ENCODE measurements around the gene LOXHD1.

Gene LOXHD1

GRCh38 chr18:46480226-46480625, 176.8 kb downstream of the LOXHD1 start:
- Mint-ChIP-seq H3K4me3 (no peak overlapping the region), H3K9me3 (peaks cover 0 to 2% of the 10 kb centered on the region in 2 donors), H3K36me3 (ENCODE audit: insufficient read depth) (no peaks in the 10 kb centered on the region), H3K27me3 (peaks cover 11 to 22% of the 10 kb centered on the region in 2 donors), H3K4me1 (ENCODE audit: low read depth in 2 of 2) (no peaks in the 10 kb centered on the region), H3K27ac (no peak overlapping the region)
- DNase-seq (no peak), ATAC-seq (replicated peaks) (no peak)

- peaks cover 11 to 17% of the 10 kb centered on the region in 2 donors for H3K27me3 Mint-ChIP-seq
- H3K27ac Mint-ChIP-seq, result no peak overlapping the region
- H3K9me3 Mint-ChIP-seq, result peaks cover 0 to 2% of the 10 kb centered on the region in 2 donors
- H3K4me1 Mint-ChIP-seq (ENCODE audit: low read depth in 2 of 2), result peaks cover 0 to 3% of the 10 kb centered on the region in 2 donors
- no peak for DNase-seq
- H3K36me3 Mint-ChIP-seq (ENCODE audit: insufficient read depth), result no peaks in the 10 kb centered on the region
- no peak overlapping the region for H3K4me3 Mint-ChIP-seq
- no peak for ATAC-seq (replicated peaks)
Observed at GRCh38 chr18:46478796-46479195, 178.2 kb downstream of the LOXHD1 start.

- Mint-ChIP-seq H3K36me3 (ENCODE audit: insufficient read depth) (no peaks in the 10 kb centered on the region), H3K27ac (no peak overlapping the region), H3K9me3 (peaks cover 0 to 2% of the 10 kb centered on the region in 2 donors), H3K4me1 (ENCODE audit: low read depth in 2 of 2) (peaks cover 0 to 3% of the 10 kb centered on the region in 2 donors), H3K4me3 (no peak overlapping the region), H3K27me3 (peaks cover 18 to 24% of the 10 kb centered on the region in 2 donors)
- no peak for ATAC-seq (replicated peaks)
- DNase-seq, result no peak
Observed at GRCh38 chr18:46477425-46478011, 179.5 kb downstream of the LOXHD1 start.

- ATAC-seq (replicated peaks), result no peak
- H3K9me3 Mint-ChIP-seq, result no peaks in the 10 kb centered on the region
- H3K27ac Mint-ChIP-seq, result no peak overlapping the region
Observed at GRCh38 chr18:46475390-46475752, 181.6 kb downstream of the LOXHD1 start.

GRCh38 chr18:46474487-46475389, 182.3 kb downstream of the LOXHD1 start:
- peaks cover 40 to 42% of the 10 kb centered on the region in 2 donors for H3K27me3 Mint-ChIP-seq
- ATAC-seq (replicated peaks), result no peak
- H3K27ac Mint-ChIP-seq, result peak overlapping the region in 1 of 2 donors; percentile 59
- no peaks in the 10 kb centered on the region for H3K36me3 Mint-ChIP-seq (ENCODE audit: insufficient read depth)
- DNase-seq, result no peak
- H3K9me3 Mint-ChIP-seq, result no peaks in the 10 kb centered on the region
- H3K4me1 Mint-ChIP-seq (ENCODE audit: low read depth in 2 of 2), result peaks cover 0 to 3% of the 10 kb centered on the region in 2 donors
- no peak overlapping the region for H3K4me3 Mint-ChIP-seq

More at GRCh38 chr18:46475390-46475752, 181.6 kb downstream of the LOXHD1 start:
- no peak for DNase-seq
- Mint-ChIP-seq H3K27me3 (peaks cover 38 to 41% of the 10 kb centered on the region in 2 donors), H3K4me3 (no peak overlapping the region), H3K4me1 (ENCODE audit: low read depth in 2 of 2) (peaks cover 0 to 3% of the 10 kb centered on the region in 2 donors), H3K36me3 (ENCODE audit: insufficient read depth) (no peaks in the 10 kb centered on the region)

GRCh38 chr18:46471809-46472498, 185.1 kb downstream of the LOXHD1 start:
- peaks cover 39 to 49% of the 10 kb centered on the region in 2 donors for H3K27me3 Mint-ChIP-seq
- DNase-seq, result no peak

GRCh38 chr18:46470714-46471113, 186.3 kb downstream of the LOXHD1 start:
- Mint-ChIP-seq H3K36me3 (ENCODE audit: insufficient read depth) (no peaks in the 10 kb centered on the region), H3K4me3 (no peak overlapping the region), H3K27ac (no peak overlapping the region), H3K9me3 (no peaks in the 10 kb centered on the region), H3K4me1 (ENCODE audit: low read depth in 2 of 2) (peaks cover 0 to 3% of the 10 kb centered on the region in 2 donors), H3K27me3 (peaks cover 39 to 48% of the 10 kb centered on the region in 2 donors)
- ATAC-seq (replicated peaks) (no peak), DNase-seq (no peak)

More at GRCh38 chr18:46471809-46472498, 185.1 kb downstream of the LOXHD1 start:
- H3K9me3 Mint-ChIP-seq, result no peaks in the 10 kb centered on the region
- no peaks in the 10 kb centered on the region for H3K36me3 Mint-ChIP-seq (ENCODE audit: insufficient read depth)
- no peak overlapping the region for H3K27ac Mint-ChIP-seq
- no peak overlapping the region for H3K4me3 Mint-ChIP-seq
- H3K4me1 Mint-ChIP-seq (ENCODE audit: low read depth in 2 of 2), result peaks cover 0 to 3% of the 10 kb centered on the region in 2 donors
- ATAC-seq (replicated peaks), result no peak

GRCh38 chr18:46469186-46469915, 187.7 kb downstream of the LOXHD1 start:
- Mint-ChIP-seq H3K36me3 (ENCODE audit: insufficient read depth) (no peaks in the 10 kb centered on the region), H3K27ac (no peak overlapping the region), H3K27me3 (peaks cover 45 to 53% of the 10 kb centered on the region in 2 donors), H3K4me1 (ENCODE audit: low read depth in 2 of 2) (peaks cover 0 to 1% of the 10 kb centered on the region in 2 donors), H3K4me3 (no peak overlapping the region), H3K9me3 (no peaks in the 10 kb centered on the region)
- ATAC-seq (replicated peaks), result no peak
- no peak for DNase-seq

- H3K36me3 Mint-ChIP-seq (ENCODE audit: insufficient read depth), result no peaks in the 10 kb centered on the region
- H3K27ac Mint-ChIP-seq, result no peak overlapping the region
- ATAC-seq (replicated peaks) (no peak), DNase-seq (no peak)
- peaks cover 0 to 1% of the 10 kb centered on the region in 2 donors for H3K4me1 Mint-ChIP-seq (ENCODE audit: low read depth in 2 of 2)
- H3K4me3 Mint-ChIP-seq, result no peak overlapping the region
- H3K9me3 Mint-ChIP-seq, result no peaks in the 10 kb centered on the region
- peaks cover 45 to 53% of the 10 kb centered on the region in 2 donors for H3K27me3 Mint-ChIP-seq
Observed at GRCh38 chr18:46468426-46469180, 188.4 kb downstream of the LOXHD1 start.

GRCh38 chr18:46466234-46467160, 190.5 kb downstream of the LOXHD1 start:
- Mint-ChIP-seq H3K4me3 (no peak overlapping the region), H3K27me3 (peaks cover 28 to 41% of the 10 kb centered on the region in 2 donors), H3K4me1 (ENCODE audit: low read depth in 2 of 2) (peaks cover 0 to 1% of the 10 kb centered on the region in 2 donors), H3K27ac (no peak overlapping the region), H3K36me3 (ENCODE audit: insufficient read depth) (no peaks in the 10 kb centered on the region), H3K9me3 (no peaks in the 10 kb centered on the region)
- no peak for ATAC-seq (replicated peaks)
- DNase-seq, result no peak

GRCh38 chr18:46464926-46465655, 191.9 kb downstream of the LOXHD1 start:
- ATAC-seq (replicated peaks), result no peak
- no peak for DNase-seq
- Mint-ChIP-seq H3K36me3 (ENCODE audit: insufficient read depth) (no peaks in the 10 kb centered on the region), H3K27ac (no peak overlapping the region), H3K9me3 (no peaks in the 10 kb centered on the region), H3K4me1 (ENCODE audit: low read depth in 2 of 2) (peaks cover 0 to 1% of the 10 kb centered on the region in 2 donors), H3K27me3 (peaks cover 15 to 33% of the 10 kb centered on the region in 2 donors), H3K4me3 (no peak overlapping the region)

Measured in effector memory CD8-positive, alpha-beta T cell (primary cell).